HUES6 (cell line): ENCODE results near the gene SCML1.

ENCODE experiments used
- H3K27ac ChIP-seq: 2 replicates; pipeline ENCODE4 v1.7.0; 2013; ENCODE audit warnings: low read depth, mild to moderate bottlenecking, low read length, inconsistent platforms
- H3K27me3 ChIP-seq: 2 replicates; pipeline ENCODE4 v1.6.1; 2013; ENCODE audit warnings: low read length; ENCODE audit not compliant: control insufficient read depth, insufficient read depth
- H3K36me3 ChIP-seq: 2 replicates; pipeline ENCODE4 v1.6.1; 2013; ENCODE audit warnings: low read length; ENCODE audit not compliant: control insufficient read depth, insufficient read depth
- H3K4me1 ChIP-seq: 2 replicates; pipeline ENCODE4 v1.6.1; 2013; ENCODE audit warnings: low read length; ENCODE audit not compliant: control insufficient read depth, insufficient read depth
- H3K4me3 ChIP-seq: 2 replicates; pipeline ENCODE4 v1.5.1; 2013; ENCODE audit warnings: low read depth, low read length
- H3K9ac ChIP-seq: one replicate; pipeline ENCODE4 v1.6.1; 2013; ENCODE audit warnings: mild to moderate bottlenecking, low read length
- H3K9me3 ChIP-seq: 2 replicates; pipeline ENCODE4 v1.6.1; 2013; ENCODE audit warnings: low read depth, low read length; ENCODE audit not compliant: control insufficient read depth, insufficient read depth

Gene SCML1

GRCh38 chrX:17736856-17737709 is at the start of gene SCML1:
SCML1 (plus strand) TSS chrX:17737493; CDS start chrX:17744187, 6,694 bp downstream.
- Histone ChIP-seq H3K9me3 (no peaks in the 10 kb centered on the region), H3K36me3 (peaks cover 4% of the 10 kb centered on the region), H3K9ac (peak within 1 kb of the TSS; percentile 49), H3K4me1 (peaks cover 12% of the 10 kb centered on the region), H3K4me3 (peak within 1 kb of the TSS; percentile 61), H3K27ac (no peak within 1 kb of the TSS; the same call in 1 of the 2 replicates), H3K27me3 (peaks cover 30% of the 10 kb centered on the region; the same call in 1 of the 2 replicates)

GRCh38 chrX:17687648-17688047 is 49.6 kb upstream of the SCML1 start:
- H3K4me1 ChIP-seq = peaks cover 2% of the 10 kb centered on the region; the same call in 1 of the 2 replicates
- no peak overlapping the region for H3K27ac ChIP-seq
- no peaks in the 10 kb centered on the region for H3K9me3 ChIP-seq
- no peaks in the 10 kb centered on the region; the same call in 1 of the 2 replicates for H3K27me3 ChIP-seq
- no peak overlapping the region for H3K4me3 ChIP-seq
- no peak overlapping the region for H3K9ac ChIP-seq
- no peaks in the 10 kb centered on the region for H3K36me3 ChIP-seq

DNA sequence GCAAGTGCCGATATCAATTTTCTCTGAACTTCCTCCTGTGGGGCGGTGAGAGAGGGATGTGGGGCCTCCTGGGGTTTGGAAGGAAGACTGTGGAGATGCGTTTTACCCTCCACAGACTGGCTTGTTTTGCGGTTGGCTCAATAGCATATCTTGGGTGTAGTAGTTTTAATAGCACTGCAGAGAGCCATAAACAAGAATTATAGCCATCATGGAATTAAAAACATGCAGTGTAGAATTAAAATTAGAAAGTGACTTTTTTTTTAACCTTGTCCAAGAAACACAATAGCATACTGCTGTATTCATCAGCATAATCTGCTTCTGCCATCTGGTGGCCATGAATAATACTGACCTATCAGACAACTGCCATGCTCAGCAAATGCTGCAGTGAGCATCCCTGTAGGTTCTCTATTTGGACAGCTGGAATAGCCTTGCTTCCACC is 47.3 kb upstream of the SCML1 start:
- peaks cover 8% of the 10 kb centered on the region for H3K4me1 ChIP-seq
- no peaks in the 10 kb centered on the region for H3K36me3 ChIP-seq
- no peaks in the 10 kb centered on the region for H3K9me3 ChIP-seq
- H3K27me3 ChIP-seq = no peaks in the 10 kb centered on the region; the same call in 1 of the 2 replicates
- H3K4me3 ChIP-seq = no peak overlapping the region
- H3K27ac ChIP-seq = no peak overlapping the region
- no peak overlapping the region for H3K9ac ChIP-seq

DNA sequence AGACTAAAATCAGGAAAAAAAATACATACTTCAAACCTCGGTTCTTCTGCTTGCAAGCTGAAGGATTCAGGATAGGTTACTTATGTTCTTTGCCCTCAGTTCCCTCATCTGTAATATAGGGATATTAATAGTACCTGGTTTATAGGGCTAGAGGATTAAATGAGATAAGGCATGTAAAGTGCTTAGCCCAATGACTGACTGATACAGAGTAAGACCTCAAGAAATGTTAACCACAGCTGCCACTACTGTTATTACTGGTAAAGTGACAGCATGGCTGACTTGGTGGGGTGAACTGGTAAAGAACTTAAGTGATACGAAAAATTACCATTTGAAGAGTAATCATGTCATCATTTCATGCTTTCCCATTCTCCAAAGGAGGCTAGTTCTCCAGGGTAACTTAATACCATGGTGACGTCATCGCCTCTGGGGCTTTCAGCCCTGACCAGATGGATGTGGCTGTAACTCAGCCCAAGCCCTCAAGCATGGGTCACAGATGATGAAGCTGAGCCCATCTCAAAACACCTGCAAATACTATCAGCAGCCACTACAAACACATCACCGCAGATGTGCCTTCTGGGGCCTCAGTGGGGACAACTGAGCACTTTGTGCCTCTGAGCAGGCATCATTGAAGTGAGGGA is 44.5 kb upstream of the SCML1 start:
- H3K4me1 ChIP-seq = peaks cover 8% of the 10 kb centered on the region
- no peaks in the 10 kb centered on the region for H3K9me3 ChIP-seq
- no peaks in the 10 kb centered on the region for H3K27me3 ChIP-seq
- H3K9ac ChIP-seq = no peak overlapping the region
- no peaks in the 10 kb centered on the region for H3K36me3 ChIP-seq
- no peak overlapping the region for H3K4me3 ChIP-seq
- no peak overlapping the region for H3K27ac ChIP-seq

- Histone ChIP-seq H3K27ac (no peak overlapping the region), H3K4me1 (peaks cover 8% of the 10 kb centered on the region), H3K36me3 (no peaks in the 10 kb centered on the region), H3K9me3 (no peaks in the 10 kb centered on the region), H3K27me3 (no peaks in the 10 kb centered on the region; the same call in 1 of the 2 replicates), H3K4me3 (no peak overlapping the region), H3K9ac (no peak overlapping the region)
Observed at GRCh38 chrX:17697191-17697590, 40.1 kb upstream of the SCML1 start.

GRCh38 chrX:17700976-17701375 is 36.3 kb upstream of the SCML1 start:
- no peaks in the 10 kb centered on the region; the same call in 1 of the 2 replicates for H3K27me3 ChIP-seq

DNA sequence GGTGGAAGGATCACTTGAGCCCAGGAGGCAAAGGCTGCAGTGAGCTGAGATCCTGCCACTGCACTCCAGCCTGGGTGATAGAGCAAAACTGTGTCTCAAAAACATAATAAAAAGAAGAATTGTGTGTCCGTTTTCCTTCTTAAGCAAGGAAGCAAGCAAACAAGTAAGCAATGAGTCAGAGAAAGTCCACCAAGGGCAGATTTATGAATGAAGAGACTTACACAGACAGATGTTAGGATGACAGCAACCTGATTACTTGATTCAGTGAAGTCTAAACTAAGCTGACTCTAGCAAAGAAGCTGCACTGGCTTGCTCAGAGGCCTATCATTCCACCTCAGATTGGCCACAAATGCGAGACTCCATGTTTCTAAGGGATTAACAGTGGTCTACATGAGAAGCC is 34.1 kb upstream of the SCML1 start:
- Histone ChIP-seq H3K27me3 (no peaks in the 10 kb centered on the region; the same call in 1 of the 2 replicates), H3K27ac (no peak overlapping the region), H3K9me3 (no peaks in the 10 kb centered on the region), H3K9ac (no peak overlapping the region), H3K4me1 (no peaks in the 10 kb centered on the region), H3K4me3 (no peak overlapping the region), H3K36me3 (no peaks in the 10 kb centered on the region)

More at GRCh38 chrX:17700976-17701375, 36.3 kb upstream of the SCML1 start:
- no peaks in the 10 kb centered on the region for H3K4me1 ChIP-seq
- H3K27ac ChIP-seq = no peak overlapping the region
- H3K36me3 ChIP-seq = no peaks in the 10 kb centered on the region
- no peak overlapping the region for H3K4me3 ChIP-seq
- no peak overlapping the region for H3K9ac ChIP-seq
- H3K9me3 ChIP-seq = no peaks in the 10 kb centered on the region

DNA sequence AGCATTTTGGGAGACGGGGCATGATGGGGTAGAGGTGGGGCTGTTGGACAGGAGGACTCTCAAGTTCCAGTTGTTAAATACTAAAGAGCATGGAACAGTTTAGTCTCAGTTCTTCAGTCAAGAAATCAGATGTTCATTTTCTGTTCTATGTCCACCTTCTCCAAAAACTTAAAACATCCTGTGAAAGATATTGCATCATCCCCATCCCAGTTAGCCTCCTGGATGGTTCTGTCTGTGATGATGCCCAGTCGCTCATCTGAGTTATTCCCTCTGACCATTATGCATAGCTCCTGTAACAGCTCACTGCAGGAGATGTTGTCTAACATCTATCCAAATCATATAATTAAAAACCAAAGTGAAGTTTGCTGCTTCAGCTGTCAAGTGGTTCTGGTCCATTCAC is 32.1 kb upstream of the SCML1 start:
- Histone ChIP-seq H3K27me3 (no peaks in the 10 kb centered on the region; the same call in 1 of the 2 replicates), H3K4me1 (no peaks in the 10 kb centered on the region), H3K27ac (no peak overlapping the region), H3K4me3 (no peak overlapping the region), H3K36me3 (no peaks in the 10 kb centered on the region), H3K9ac (no peak overlapping the region), H3K9me3 (no peaks in the 10 kb centered on the region)

GRCh38 chrX:17706676-17707075 is 30.6 kb upstream of the SCML1 start:
- H3K27me3 ChIP-seq = no peaks in the 10 kb centered on the region; the same call in 1 of the 2 replicates
- H3K36me3 ChIP-seq = no peaks in the 10 kb centered on the region
- no peaks in the 10 kb centered on the region for H3K9me3 ChIP-seq
- no peak overlapping the region for H3K9ac ChIP-seq
- H3K4me3 ChIP-seq = no peak overlapping the region
- H3K4me1 ChIP-seq = no peaks in the 10 kb centered on the region
- H3K27ac ChIP-seq = no peak overlapping the region

- Histone ChIP-seq H3K27me3 (no peaks in the 10 kb centered on the region; the same call in 1 of the 2 replicates), H3K27ac (no peak overlapping the region), H3K9me3 (no peaks in the 10 kb centered on the region), H3K4me1 (no peaks in the 10 kb centered on the region), H3K9ac (no peak overlapping the region), H3K36me3 (no peaks in the 10 kb centered on the region), H3K4me3 (no peak overlapping the region)
Observed at GRCh38 chrX:17707731-17708130, 29.6 kb upstream of the SCML1 start.

GRCh38 chrX:17710871-17711301 is 26.4 kb upstream of the SCML1 start:
- no peak overlapping the region for H3K4me3 ChIP-seq

More at GRCh38 chrX:17710871-17711301, 26.4 kb upstream of the SCML1 start:
- no peaks in the 10 kb centered on the region for H3K4me1 ChIP-seq
- no peaks in the 10 kb centered on the region; the same call in 1 of the 2 replicates for H3K27me3 ChIP-seq
- no peak overlapping the region for H3K27ac ChIP-seq
- no peak overlapping the region for H3K9ac ChIP-seq
- H3K9me3 ChIP-seq = no peaks in the 10 kb centered on the region
- no peaks in the 10 kb centered on the region for H3K36me3 ChIP-seq
